Stimulated activated CD8-positive, alpha-beta memory T cell treated with anti-CD3 and anti-CD28 coated beads, Interleukin-4, amount 100 ng/mL, for 1 hour (primary cell): ENCODE results near the gene PLTP.
"Not testable (repeated sequence)": the region's sequence is repeated elsewhere in the genome, so short reads cannot be mapped to it uniquely, and the experiment has no call there.

ENCODE experiments used
- DNase-seq, 2 donors: peaks; one replicate each; pipeline ENCODE4 v3.0.0-alpha.2; 2020; ENCODE audit warnings: low read depth in 2 of 2, low spot score in 1 of 2

PLTP gene, protein sequence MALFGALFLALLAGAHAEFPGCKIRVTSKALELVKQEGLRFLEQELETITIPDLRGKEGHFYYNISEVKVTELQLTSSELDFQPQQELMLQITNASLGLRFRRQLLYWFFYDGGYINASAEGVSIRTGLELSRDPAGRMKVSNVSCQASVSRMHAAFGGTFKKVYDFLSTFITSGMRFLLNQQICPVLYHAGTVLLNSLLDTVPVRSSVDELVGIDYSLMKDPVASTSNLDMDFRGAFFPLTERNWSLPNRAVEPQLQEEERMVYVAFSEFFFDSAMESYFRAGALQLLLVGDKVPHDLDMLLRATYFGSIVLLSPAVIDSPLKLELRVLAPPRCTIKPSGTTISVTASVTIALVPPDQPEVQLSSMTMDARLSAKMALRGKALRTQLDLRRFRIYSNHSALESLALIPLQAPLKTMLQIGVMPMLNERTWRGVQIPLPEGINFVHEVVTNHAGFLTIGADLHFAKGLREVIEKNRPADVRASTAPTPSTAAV

DNA sequence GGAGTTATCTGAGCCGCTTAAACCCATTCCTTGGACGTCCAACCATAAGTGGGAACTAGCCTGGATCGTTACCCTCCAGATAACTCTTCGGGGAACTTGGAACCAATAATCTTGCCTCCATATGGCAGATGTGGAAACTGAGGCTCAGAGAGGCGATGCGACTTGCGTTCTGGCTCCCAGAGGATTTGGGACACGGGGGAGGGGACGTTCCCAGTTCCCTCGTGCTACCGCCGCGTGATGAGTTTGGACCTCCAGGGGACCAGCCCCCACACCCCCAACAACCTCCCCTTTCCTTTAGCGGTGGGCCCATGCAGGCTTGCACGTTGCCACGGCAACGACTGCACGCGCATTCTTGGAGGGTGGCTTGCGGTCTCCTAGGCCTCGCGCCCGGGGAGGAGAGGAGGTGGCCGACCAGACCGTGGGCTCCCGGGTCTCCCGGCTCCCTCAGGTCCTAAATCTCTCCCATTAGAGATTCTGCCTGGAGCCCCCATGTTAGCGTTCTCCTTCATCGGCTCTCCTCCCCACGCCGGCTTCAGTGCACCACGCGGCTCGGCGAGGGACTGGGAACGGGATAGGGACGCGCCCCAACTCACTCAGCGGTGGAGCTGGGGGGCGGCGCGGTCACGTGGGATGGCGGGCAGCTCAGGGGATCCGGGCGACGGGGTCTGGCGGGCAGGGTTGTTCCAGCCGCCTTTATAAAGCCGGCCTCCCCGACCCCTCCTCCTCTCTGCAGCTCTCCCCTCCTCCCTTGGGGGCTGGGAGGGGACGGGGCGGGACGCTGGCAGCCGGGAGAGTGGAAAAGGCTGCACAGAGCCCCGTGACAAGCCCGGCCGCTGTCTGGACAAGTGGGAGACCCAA is at the start of gene PLTP:
Gene PLTP (minus strand): TSS at position 670 of the 858 bp plus-strand sequence. CDS start 703 bp downstream, outside the sequence.
- no peak for DNase-seq

DNA sequence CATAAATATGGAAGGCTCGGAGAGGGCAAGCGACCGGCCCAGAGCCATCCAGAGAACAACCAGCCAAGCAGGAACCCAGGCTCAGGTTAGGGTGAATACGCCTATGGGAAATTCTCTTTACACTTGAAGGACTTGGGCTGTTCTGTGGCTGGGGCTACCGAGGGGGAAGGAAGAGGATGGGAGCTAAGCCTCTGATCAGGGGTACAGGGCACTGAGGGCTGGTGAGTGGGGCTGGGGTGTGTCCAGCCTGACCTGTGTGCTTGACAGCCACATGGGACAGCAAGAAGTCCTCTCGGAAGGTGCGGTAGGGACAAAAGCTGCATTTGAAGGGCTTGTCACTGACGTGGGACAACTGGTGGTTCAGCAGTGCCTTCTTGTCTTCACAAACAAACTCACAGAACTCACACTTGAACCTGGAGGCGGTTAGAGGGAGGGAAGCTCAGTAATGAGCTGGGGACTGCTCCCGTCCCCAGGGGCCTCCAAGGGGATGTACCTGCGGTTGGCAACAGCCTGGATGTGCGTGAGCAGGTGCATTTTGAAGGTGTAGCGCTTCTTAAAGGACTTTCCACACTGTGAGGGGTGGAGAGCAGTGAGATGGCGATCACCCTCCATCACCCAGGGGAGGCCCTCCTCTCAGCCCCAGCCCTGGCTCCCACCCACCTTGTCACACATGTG is 48.1 kb upstream of the PLTP start:
- DNase-seq, result no peak

DNA sequence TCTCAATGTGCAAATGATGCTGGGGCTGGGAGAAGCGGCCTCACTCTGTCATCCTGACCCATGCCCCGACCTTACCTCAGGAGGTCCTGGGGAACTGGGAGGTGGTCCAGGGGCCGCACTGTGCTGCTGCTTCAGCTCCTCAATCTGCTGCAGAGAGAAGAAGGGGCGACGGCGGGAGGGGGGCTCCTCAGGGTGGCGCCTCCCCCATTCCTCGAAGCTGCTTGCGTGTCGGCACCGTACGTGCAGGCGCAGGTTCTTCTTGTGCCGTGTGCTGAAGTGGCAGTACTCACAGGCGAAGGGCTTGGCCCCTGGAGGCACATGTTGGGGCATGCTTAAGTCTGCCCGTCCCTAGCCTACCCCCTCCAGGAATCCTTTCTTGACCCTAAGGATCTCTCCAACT is 47.2 kb upstream of the PLTP start:
- DNase-seq, result no peak

DNA sequence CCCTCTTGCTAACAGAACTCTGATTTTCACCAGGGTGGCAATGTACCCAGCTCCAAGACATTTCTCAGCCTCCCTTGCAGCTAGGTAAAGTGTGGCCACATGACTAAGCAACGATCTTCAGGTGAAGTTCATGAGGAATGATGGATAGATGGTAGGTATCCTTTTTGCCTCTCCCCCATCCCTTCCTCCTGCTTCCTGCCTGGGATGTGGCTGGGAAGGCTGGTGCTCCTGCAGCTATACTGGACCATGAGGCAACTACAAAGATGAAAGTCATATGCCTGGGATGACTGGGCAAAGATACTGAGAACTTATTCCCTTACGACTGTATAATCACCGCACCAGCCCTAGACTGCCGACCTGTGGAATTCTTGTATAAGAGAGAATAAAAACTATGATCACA is 46.6 kb upstream of the PLTP start:
- no peak for DNase-seq

DNA sequence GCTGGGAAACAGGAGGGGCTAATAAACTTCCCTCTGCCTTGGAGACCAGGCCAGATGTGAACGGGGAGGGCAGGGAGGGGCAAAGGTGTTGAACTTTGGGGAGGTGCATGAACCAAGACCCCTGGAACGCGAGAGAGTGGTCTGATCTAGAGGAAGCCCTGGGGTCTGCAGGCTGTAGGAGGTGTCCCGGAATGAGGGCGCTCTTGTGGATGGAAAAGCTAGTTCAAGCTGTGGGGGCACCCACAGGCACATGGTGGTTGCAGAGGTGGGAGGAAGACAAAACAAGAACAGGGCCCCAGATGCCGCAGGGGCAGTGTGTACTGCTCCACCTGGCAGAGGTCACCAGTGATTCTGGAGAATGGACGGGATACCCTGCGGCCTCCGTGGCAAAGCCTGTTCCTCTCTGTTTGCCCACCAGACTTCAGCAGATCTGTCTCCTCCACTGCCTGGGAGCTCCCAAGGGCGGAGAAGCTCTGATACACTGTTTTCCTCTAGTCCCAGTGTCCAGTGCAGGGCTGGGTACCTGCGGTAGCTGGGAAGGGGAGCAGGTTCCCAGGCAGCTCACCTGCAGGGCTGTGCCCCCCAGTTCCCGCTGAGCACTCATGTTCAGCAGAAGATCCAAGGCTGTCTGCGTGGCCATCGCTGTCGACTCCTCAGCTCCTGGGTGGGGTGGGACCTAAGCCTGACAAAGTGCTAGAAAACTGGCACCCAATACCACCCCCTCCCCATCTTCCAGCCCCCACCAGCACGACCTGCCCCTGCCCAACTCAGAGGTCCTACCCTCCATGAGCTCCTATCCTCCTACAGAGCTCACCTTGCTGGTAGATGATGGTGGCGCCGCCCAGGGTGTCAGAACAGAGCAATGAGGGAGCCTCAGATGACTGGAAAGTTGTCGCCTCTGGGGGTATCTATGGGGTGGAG is 45.3 kb upstream of the PLTP start:
- DNase-seq, result no peak

DNA sequence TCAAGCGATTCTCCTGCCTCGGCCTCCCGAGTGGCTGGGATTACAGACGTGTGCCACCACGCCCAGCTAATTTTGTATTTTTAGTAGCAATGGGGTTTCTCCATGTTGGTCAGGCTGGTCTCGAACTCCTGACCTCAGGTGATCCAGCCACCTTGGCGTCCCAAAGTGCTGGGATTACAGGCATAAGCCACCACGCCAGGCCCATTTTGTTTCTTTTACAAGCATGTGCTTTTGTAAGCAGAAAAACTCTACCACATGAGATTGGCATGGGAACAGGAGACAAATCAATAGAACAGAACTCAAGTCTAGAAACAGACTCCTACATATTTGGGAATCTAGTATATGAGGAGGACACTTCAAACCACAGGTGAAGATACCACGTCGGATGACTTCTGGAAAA is 44.4 kb upstream of the PLTP start:
- not testable (repeated sequence) for DNase-seq

DNA sequence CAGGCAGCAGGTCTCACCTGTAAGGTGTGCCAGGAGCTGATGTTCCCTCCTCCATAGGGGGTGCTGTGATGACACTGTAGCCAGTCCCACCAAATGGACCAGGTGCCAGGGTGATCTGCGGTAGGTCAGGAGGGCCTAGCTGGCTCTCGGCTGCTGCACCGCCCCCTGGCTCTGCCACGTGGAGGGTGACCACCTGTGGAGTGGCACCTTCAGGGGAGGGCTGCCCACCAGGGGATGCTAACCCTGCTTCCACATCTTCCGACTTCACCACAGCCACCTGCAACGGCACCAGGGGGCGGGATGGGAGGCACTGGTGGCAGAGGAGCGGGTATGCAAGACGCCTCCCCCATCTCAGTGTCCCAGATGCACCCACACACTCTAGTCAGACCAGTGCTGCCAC is 41.7 kb upstream of the PLTP start:
- no peak for DNase-seq

DNA sequence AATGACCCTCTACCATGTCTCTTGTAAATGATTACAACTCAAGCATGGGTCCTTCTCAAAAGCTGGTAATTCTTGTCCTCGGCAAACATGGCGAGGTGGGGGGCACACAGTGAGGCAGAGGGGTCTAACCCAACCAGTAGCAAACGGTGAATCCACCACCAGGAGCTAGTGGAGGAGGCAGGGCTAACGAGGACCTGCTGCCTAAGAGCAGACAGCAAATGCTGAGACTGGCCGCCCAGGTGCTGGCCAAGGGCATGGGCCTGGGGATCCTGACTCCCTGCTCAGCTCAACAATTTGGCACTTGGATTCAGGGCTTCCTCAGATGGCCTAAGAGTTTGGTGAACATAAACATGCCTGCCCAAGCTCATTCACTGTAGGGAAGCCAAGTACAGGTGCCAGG is 40.9 kb upstream of the PLTP start:
- no peak for DNase-seq

DNA sequence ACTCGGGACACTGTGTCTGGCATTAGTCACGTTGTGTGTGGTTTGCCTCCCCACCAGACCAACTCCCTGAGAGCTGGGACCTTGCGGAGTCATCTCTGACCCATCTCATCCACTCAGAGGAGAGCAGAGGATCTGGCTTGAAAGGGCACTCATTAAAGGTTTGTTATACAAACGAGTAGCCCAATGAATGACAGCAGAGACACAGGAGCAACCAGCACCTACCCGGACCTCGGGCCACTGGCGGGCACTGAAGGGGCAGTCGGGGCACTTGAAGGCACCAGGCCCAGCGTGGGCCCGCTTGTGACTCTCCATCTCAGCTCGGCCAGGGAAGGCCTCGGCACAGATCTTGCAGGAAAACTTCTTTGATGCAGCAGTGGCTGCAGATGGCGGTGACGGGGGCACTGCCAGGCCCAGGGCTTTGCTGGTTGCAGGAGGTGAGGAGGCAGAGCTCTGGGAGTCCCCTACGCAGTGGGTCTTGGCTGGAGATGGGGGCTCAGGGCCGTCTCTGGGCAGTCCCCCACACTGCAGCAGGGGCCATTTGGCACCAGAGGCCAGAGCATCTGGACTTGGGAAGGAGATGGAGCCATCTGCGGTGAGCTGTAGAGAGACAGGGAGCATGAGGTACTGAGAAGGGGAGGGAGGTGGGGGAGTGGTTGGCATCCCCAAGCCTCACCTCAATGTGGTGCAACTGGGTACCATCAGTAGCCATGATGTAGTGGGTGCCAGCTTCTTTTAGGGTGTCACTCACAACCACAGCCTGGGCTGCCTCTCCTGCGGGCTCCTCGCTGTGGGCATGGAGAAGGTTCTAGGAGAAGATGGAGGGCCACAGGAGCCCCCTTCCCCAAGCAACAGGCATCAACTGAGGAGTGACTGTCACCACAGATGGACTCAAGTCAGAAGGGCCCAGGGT is 40.2 kb upstream of the PLTP start:
- DNase-seq, result no peak

DNA sequence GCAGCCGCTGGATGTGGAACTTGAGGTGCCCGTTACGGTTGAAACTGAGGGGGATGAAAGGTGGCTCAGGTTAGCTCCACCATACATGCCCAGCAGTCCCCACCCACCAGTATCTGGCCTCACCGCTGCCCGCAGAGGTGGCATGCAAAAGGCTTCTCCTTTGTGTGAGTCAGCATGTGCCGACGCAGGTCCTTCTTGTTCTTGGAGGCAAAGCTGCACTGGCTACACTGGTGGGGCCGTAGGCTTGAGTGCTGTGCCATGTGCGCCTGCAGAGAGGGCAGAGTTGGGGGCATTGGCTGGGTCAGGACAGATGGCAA is 38.3 kb upstream of the PLTP start:
- DNase-seq, result no peak

DNA sequence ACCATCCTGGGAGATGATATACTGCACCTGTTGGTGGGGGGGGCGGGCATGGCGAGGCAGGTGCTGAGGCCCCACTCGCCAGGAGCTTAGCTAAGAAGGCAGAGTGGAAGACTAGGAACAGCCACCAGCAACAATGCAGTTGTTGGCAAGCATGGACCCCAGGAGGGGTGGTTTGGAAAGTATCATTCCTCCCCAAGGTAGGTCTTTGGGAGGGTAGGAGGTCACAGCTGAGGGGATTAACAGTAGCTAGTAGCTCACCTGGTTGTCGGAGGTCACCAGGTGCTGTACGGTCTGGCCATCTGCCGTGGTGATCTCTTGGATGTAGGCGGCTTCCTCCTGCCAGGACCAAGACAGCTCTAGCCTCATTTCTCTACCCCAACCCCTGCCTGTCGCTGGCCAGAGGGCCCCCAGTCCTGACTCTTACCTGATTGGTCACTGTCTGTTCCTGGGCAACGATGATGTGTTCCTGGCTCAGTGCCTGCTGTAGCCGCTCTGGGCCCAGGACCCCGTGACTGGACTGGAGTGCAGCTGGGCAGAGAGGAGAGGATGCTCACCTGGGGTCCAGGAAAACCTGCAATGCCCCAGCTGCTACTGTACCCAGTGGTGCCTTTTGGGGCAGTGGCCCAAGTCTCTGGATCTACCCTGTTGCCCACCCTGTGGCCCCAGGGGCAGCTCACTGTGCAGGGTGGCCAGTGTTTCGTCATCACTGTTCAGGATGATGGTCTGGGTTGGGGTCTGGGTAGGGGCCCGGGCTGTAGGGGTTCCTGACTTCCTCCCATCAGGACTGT is 37.8 kb upstream of the PLTP start:
- DNase-seq, result no peak

DNA sequence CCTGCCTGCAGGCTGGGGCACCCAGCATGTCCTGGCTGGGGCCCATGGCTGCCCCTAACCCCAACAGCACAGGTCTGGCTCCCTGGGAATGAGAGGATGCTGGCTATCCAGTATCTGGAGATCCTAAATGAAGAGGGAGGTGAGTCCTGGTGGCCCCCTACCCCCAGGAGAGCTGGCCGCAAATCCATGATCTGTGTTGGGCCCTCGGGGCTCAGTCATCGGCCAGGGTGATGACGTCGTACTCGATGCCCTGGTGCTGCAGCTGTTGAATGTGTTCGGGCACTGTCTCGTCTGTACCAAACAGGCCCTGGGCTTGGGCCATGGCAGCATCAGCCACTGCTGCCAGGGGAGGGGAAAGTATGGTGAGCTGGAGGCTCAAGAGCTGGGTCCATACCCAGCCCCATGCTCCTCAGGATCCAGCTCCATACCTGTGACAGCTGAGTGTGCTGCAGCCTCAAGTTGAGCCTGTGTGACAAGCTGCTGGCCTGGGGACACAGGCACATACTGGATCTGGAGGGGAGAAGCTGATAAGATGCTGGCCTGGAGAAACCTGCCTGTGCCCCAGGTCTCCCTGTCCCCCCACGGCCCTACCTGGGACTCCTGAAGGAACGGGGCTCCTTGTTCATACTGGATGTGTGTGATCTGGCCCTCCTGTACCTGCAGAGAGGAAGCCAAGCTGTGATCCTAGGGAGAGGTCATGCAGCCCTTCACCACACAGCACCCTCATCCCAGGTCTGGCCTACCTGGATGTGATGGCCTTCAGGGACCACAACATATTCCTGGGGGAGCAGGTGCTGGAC is 37.0 kb upstream of the PLTP start:
- DNase-seq, result no peak

DNA sequence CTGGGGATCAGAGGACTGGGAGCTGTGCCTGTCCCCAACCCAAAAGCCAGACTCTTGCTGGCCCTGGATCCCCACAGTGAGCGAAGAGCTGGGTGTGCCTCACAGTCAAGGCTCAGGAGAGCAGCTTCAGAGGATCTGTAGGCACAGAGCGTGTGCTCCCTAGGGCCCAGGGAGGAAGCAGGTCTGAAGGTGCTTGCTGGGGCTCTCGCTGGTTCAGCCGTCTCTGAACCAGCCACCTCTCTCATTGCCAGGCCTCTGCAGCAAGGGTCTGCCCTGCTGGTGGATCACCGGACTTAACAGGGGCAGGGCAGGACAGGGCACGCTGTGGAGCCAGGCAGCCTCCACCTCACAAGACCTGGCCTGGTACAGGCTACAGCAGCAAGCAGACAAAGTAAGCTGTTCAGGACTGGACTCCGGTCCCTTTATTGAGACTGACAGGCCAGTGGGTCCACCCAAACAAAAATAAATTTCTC is 36.3 kb upstream of the PLTP start:
- no peak for DNase-seq

DNA sequence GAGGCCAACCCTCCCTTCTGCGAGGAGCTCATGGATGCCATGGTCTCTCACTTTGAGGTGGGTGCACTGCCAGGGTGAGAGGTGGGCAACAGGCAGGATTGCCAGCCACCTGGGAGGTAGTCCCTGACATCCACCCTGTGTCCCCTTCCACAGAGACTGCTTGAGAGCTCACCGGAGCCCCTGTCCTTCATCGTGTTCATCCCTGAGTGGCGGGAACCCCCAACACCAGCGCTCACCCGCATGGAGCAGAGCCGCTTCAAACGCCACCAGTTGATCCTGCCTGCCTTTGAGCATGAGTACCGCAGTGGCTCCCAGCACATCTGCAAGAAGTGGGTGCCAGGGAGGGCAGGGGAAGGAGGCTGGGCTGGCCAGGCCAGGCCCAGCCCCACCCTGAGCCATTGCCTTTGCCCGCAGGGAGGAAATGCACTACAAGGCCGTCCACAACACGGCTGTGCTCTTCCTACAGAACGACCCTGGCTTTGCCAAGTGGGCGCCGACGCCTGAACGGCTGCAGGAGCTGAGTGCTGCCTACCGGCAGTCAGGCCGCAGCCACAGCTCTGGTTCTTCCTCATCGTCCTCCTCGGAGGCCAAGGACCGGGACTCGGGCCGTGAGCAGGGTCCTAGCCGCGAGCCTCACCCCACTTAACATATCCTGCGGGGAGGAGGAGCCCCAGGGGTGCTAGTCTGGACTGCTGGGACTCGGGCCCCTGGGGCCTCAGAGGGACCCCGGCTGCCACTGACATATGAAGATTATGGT is 35.3 kb upstream of the PLTP start:
- no peak for DNase-seq

DNA sequence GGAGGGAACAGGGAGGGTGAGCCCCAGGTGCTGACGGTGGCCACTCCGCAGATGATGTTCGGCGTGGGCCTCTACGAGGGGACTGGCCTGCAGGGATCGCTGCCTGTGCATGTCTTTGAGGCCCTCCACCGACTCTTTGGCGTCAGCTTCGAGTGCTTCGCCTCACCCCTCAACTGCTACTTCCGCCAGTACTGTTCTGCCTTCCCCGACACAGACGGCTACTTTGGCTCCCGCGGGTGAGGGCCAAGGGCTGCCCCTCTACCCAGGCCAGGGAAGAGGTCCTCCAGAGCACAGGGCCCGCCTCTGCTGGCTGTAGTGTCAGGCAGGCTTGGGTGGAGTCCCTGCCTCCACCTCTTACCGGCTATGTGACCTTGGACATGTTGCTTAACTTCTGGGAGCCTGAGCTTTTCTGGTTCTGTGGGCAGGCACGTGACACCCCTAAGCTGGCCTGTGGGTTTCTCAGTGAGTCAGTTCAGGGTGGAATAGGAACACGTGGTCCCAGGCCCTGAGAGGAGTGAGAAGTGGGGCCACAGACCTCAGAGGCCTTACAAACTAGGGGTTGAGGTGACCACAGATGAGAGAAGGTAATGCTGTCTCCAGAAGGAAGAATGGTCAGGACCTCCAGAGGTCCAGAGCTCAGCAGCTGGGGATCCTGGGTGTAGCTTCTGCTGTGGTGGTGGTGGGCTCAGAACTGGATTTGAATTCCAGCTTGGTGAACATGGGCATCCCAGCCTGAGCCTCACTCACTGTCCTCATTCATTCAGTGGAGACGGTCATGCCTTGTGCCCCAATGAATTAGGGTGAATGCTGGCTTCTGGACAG is 34.4 kb upstream of the PLTP start:
- DNase-seq, result peak; percentile 35 to 44

DNA sequence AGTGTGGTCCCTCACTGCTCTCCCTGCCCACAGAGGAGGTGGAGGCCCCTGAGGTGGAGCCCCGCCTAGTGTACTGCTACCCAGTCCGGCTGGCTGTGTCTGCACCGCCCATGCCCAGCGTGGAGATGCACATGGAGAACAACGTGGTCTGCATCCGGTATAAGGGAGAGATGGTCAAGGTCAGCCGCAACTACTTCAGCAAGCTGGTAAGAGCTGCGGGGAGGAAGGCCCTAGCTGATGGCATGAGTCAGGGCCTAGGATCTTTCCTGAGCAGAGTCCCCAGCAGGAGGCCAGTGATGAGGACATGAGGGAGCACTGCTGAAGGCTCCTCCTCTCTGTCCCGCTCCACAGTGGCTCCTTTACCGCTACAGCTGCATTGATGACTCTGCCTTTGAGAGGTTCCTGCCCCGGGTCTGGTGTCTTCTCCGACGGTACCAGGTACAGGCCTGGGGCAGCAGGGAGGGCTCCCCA is 33.8 kb upstream of the PLTP start:
- DNase-seq, result no peak
